GM19395 (cell line): ENCODE results near the gene GSN.

Experiments used
- ATAC-seq: cut with Tn5 transposase; IDR thresholded peaks from one replicate; pipeline ENCODE4 v1.9.1; 2021; ENCODE audit warnings: mild to moderate bottlenecking, moderate library complexity; ENCODE audit not compliant: unreplicated experiment

The GSN gene

GRCh38 chr9:121242959-121243346 is 25.0 kb upstream of the GSN start:
- no peak for ATAC-seq

GRCh38 chr9:121246821-121247561 is 21.0 kb upstream of the GSN start:
- no peak for ATAC-seq

DNA sequence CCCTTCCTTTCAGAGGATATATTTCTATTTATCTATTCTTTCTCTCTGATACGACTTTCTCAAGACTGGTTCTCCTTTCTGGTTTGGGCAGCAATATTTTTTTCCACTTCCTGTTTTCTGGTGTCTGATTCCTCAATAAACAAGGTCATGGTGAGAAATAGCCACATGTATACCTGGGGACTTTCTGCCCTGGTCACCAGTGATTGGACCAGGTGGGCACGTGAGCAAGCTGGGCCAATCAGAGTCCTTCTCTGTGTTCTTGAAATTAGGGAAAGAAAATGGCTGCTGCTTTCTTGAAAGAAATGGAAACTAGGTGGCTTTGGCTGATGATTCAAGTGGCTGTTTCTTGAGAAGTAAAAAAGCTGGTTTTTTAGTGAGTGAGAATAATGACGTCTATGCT is 18.4 kb upstream of the GSN start:
- no peak for ATAC-seq

- no peak for ATAC-seq
Observed at GRCh38 chr9:121252104-121252851, 15.7 kb upstream of the GSN start.

DNA sequence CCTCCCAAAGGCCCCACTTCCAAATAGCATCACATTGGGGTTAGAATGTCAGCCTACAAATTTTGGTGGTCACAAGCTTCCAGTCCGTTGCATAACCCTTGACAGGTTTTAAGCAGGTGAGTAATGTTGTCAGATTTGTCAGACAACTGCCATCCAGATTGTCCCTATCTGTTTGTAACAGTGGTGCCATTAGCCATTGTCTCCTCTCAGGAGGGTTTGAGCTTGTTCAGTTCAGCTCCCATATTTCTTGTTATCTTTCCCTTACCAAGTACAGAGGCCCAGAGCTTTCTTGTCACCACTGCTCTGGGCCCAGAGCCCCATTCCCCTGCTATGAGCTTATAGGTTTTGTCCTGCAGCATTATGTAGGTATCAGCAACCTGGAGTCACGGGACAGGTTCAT is 14.8 kb upstream of the GSN start:
- ATAC-seq = no peak

GRCh38 chr9:121253821-121254501 is 14.0 kb upstream of the GSN start:
- no peak for ATAC-seq

- no peak for ATAC-seq
Observed at GRCh38 chr9:121259498-121259897, 8.5 kb upstream of the GSN start.

DNA sequence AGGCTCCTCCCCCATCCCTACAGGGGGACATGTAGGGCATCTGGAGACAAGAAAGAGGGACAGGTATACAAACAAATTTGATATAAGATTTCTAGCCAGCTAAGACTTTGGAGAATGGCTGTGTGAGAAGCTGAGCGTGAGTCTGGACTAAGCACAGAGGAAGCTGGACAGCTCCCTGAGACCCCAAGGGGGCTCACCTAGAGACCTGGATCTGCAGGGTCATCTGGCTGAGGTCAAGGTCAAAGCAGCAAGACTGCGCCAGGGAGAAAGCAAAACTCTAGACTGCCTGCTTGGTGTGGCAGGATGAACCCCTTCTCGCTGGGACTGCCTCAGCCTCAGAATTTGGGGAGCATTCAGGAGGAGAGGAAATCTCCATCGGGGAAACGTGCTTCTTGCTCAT is 8.0 kb upstream of the GSN start:
- no peak for ATAC-seq

DNA sequence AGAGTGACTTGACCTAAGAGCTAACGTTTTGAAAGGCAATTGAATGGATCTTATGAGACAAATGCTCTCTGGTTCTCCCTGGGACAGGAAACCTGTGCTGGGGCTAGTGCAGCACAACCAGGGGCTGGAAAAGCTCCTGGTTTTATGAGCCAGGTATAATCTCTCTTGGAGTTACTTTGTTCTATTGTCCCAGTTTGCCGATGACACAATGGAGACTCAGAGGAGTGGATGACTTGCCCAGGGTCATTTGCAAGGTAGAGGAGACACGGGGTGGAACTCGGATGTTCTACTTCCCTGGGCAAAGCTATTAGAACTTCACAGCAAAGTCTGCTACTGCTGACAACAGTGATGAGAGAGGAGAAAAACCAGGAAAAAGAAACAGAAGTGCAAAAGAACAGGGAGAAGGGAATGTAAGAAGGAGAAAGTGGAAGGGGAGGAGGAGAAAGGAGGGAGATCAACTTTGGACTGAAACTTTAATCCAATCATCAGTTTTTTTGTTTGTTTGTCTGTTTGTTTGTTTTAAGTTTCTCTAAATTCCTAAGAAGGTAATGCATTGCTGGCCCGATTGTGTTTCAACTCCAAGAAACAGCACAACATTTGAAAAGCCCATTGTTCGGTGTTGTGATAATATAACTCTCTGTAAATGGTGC is 7.4 kb upstream of the GSN start:
- no peak for ATAC-seq

DNA sequence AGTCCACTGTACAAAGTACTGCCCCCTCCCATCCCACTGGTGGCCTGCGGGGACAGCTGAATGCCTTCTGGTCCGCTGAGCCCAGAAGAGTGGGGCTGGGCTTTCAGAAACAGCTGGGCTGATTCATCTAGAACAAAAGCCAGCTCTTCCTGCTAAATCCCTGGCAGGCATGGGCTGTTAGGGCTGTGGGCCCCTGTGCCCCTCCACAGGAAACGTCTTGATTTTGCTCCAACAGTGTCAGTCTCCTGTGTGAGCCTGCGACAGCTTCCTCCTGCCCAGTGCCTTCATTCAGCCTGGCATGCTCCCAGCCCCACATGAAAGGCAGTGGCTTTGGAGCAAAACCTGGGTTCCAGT is 6.9 kb upstream of the GSN start:
- ATAC-seq = no peak

DNA sequence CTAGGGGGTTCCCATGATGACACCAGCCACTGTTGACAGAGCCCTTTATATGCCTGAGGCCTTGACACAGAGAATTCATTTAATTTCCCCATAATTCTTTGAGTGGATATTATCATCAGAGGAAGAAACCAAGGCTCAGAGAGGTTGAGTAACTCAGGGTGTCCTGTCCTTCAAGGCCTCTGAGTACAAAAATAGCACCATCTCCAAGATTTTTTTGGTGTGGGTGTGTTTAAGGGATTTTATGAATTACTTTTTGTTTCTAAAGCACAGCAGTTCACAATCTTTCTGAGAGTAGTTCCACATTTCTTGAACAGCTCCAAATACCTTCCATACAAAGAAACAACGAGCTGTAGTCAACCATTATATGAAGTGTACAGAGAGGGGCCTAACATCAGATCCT is 6.2 kb upstream of the GSN start:
- no peak for ATAC-seq

- no peak for ATAC-seq
Observed at GRCh38 chr9:121262423-121262822, 5.5 kb upstream of the GSN start.

DNA sequence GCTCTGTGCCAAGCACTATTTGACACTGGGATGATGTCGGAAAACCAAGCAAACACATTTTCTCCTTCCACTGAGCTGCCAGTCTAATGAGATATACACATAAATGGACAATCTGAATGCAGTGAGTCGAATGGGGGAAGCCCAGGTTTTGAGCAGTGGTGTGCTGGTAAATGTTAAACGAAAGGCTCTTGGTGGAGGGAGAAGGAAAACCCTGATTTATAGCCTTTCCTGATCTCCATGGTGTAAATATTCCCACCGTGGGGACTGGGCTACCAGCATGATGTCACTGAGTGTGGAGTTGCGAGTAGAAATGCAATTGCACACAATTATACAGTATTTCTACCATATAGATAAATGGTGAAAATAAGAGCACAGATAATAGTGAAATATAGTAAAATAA is 5.0 kb upstream of the GSN start:
- ATAC-seq = no peak

GRCh38 chr9:121266356-121266755 is 1.6 kb upstream of the GSN start:
- ATAC-seq = no peak

DNA sequence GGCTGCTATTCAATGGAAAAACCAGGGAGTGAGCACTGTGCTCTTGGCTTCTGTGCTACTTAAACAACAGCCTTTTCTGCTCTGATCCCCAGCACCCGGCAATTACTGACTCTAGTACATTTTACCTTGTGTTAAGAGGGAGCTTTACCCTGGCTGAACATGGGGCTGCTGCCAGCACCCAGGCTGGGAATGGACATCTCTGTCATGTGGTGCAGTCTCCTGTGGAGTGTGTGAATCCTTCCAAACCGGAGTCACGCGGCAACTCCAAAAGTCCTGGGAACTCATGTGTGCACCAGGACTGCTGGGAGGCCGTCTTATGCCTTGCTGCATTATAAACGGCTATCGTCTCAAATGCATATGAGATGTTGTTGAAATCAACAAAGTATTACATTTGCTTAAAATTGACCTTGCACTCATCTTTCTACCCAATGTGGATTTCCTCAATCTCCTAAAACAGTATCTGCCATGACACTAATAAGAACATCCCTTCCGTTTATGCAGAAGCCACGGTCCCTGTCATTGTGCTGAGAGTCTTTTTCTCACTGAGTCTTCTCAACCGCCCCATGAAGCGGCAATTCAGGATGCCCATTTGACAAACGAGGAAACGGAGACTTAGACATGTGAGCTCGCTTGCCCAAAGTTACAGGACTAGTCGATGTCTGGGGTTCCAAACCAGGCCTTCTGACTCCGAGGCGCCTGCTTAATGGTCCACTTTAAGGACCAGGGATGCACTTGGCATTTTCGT is 884 bp upstream of the GSN start:
- no peak for ATAC-seq

- peak; percentile 54 for ATAC-seq
Observed at GRCh38 chr9:121268598-121268850, 562 bp downstream of the GSN start.

GRCh38 chr9:121268851-121269641 is 1.1 kb downstream of the GSN start:
- ATAC-seq = peak; percentile 5

- ATAC-seq = no peak
Observed at GRCh38 chr9:121269642-121270254, 1.8 kb downstream of the GSN start.

DNA sequence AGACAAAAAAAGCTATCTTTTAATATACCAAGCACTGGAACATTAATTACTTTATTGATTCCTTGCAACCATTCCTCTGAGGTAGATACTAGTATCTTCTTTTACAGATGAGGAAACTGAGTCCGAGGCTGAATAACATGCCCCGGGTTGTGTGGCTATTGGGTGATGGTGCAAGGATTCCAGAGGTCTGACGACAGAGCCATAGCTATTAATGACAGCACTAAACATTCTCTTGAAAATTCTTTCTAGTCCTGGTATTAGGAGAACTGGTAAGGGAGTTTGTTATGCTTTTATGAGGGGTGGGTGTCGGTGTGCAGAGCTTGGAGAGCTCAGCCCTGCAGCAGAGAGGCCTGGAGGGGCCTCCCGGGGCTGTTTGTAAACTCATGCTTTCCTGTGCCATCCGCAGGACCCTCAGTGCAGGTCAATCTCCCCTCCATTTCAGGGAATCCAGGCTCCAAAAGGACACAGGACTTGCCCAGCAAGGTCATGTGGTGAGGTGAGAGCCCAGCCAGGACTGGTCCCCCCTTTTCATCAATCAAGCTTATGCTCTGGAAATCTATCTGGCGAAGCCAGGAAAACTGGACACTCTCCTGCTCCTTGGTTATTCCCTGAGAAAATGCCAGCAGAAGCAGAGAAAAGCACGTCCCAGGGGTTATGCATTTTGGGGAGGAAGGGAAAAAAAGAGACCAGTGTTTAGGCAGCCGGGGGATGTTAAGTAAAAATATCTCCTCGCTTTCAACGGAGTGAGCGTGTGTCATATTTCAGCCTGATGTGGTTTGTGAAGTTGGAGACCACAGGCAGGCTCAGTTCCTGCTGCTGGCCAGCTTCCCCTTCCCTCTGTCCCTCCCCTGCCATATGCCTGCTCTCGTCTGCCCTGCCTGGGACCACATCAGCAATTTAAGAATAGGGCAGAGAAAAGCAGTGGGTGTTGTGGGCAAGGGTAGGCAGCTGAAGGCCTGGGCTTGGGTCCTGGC is 3.7 kb downstream of the GSN start:
- no peak for ATAC-seq
